OCI-LY7 (cell line): ENCODE results near the gene AK2. TPM values are rescaled to one million over a fixed set of nuclear protein-coding genes. Genes with fewer than 3 reads are reported as not detected.
"Not testable (repeated sequence)": the region's sequence is repeated elsewhere in the genome, so short reads cannot be mapped to it uniquely, and the experiment has no call there.

ENCODE experiments used
- BruUV-seq: library from RNA; stranded (reverse); fragments of 400-500 nt; replicated peaks from 2 replicates; lab custom pipeline; 2021; lab: Mats Ljungman, UMichigan
- CTCF ChIA-PET: fragments of 300-600 bp; sonication (Branson Sonifier 250); formaldehyde crosslinking; loops from one replicate; lab custom pipeline; 2022; ENCODE audit warnings: antibody characterized with exemption; ENCODE audit not compliant: unreplicated experiment; lab: Charles Lee
- POLR2A ChIA-PET: fragments of 300-600 bp; sonication (Branson Sonifier 250); formaldehyde crosslinking; loops from one replicate; lab custom pipeline; 2022; ENCODE audit warnings: antibody characterized with exemption; lab: Charles Lee
- DNase-seq: peaks from one replicate; pipeline ENCODE4 v3.0.0-alpha.2; 2015; ENCODE audit warnings: low spot score
- H2AFZ ChIP-seq: fragments of 200-600 bp; sonication (generic), shearing (Covaris generic); 2 replicates; pipeline ENCODE4 v1.6.1; 2014; ENCODE audit warnings: mild to moderate bottlenecking, antibody characterized with exemption, low read length, moderate library complexity
- H3K27ac ChIP-seq: fragments of 200-600 bp; sonication (generic); 2 replicates; pipeline ENCODE4 v1.5.1; 2014; ENCODE audit warnings: mixed run types, low read depth, mild to moderate bottlenecking, moderate library complexity, low read length, inconsistent platforms; ENCODE audit not compliant: poor library complexity, severe bottlenecking
- H3K36me3 ChIP-seq: fragments of 200-600 bp; sonication (generic); 2 replicates; pipeline ENCODE4 v1.6.1; 2014; ENCODE audit warnings: mild to moderate bottlenecking, antibody characterized with exemption, low read length, moderate library complexity, mixed read lengths; ENCODE audit not compliant: insufficient read depth
- H3K4me1 ChIP-seq: fragments of 200-600 bp; sonication (generic); 2 replicates; pipeline ENCODE4 v1.5.1; 2014; ENCODE audit warnings: mild to moderate bottlenecking, low read length; ENCODE audit not compliant: insufficient read depth, poor library complexity, severe bottlenecking
- H3K4me2 ChIP-seq: fragments of 200-600 bp; sonication (generic); 2 replicates; pipeline ENCODE4 v1.6.1; 2014; ENCODE audit warnings: mild to moderate bottlenecking, low read length
- H3K4me3 ChIP-seq: fragments of 200-600 bp; sonication (generic); 2 replicates; pipeline ENCODE4 v1.5.1; 2014; ENCODE audit warnings: mild to moderate bottlenecking, low read depth, low read length; ENCODE audit not compliant: poor library complexity, severe bottlenecking
- H3K79me2 ChIP-seq: fragments of 200-600 bp; sonication (generic); 2 replicates; pipeline ENCODE4 v1.6.1; 2016; ENCODE audit warnings: low read depth, mild to moderate bottlenecking, low read length, moderate library complexity, mixed read lengths; ENCODE audit not compliant: insufficient read depth
- H3K9me2 ChIP-seq: fragments of 200-600 bp; sonication (generic); 2 replicates; pipeline ENCODE4 v1.6.1; 2016; ENCODE audit warnings: mild to moderate bottlenecking, low read length, mixed read lengths; ENCODE audit not compliant: insufficient read depth
- H3K9me3 ChIP-seq: fragments of 200-600 bp; sonication (generic); 2 replicates; pipeline ENCODE4 v1.6.1; 2014; ENCODE audit warnings: mild to moderate bottlenecking, mixed run types, low read length, mixed read lengths
- H4K20me1 ChIP-seq: fragments of 200-600 bp; sonication (generic); 2 replicates; pipeline ENCODE4 v1.6.1; 2014; ENCODE audit warnings: mild to moderate bottlenecking, antibody characterized with exemption, low read length, moderate library complexity, mixed read lengths; ENCODE audit not compliant: insufficient read depth
- EZH2phosphoT487 ChIP-seq: fragments of 200-600 bp; sonication (generic); IDR thresholded peaks from 2 replicates; pipeline ENCODE4 v1.6.1; 2018; ENCODE audit warnings: low read depth, borderline replicate concordance, mild to moderate bottlenecking, mixed run types, antibody characterized with exemption, low read length, moderate library complexity, mixed read lengths
- intact Hi-C: fragments of 100-400 bp; cut with micrococcal nuclease; formaldehyde crosslinking; loops from one replicate; pipeline ENCODE4 v1.10.0; 2022; ENCODE audit not compliant: unreplicated experiment
- total RNA-seq, 2 experiments: library from RNA; depleted of rRNA in 1 of 2; stranded (reverse); fragments of >200 nt in 1 of 2; shearing (Covaris generic) in 1 of 2; gene quantifications; 2 replicates each; pipeline ENCODE4 v1.2.3, GENCODE V29; 2014 to 2022
- TF ChIP-seq, protein P1 (sequence below): fragments of 200-600 bp; sonication (generic); conservative IDR thresholded peaks from 2 replicates; pipeline ENCODE4 v1.5.1; 2014; ENCODE audit warnings: mild to moderate bottlenecking, antibody characterized with exemption, low read length, moderate library complexity, mixed read lengths

Gene AK2
- total RNA-seq, 2 experiments from 2014 or later = 185 to 298 TPM

GRCh38 chr1:33066477-33066876 is 29.8 kb upstream of the AK2 start:
- H3K4me3 ChIP-seq, H3K27ac ChIP-seq, intact Hi-C loops, H3K4me1 ChIP-seq, H2AFZ ChIP-seq, BruUV-seq, H4K20me1 ChIP-seq, POLR2A ChIA-PET, DNase-seq, H3K36me3 ChIP-seq, H3K9me2 ChIP-seq, H3K79me2 ChIP-seq, H3K4me2 ChIP-seq, CTCF ChIA-PET: not testable (repeated sequence)
- peaks cover 13% of the 10 kb centered on the region; the same call in 1 of the 2 replicates for H3K9me3 ChIP-seq

DNA sequence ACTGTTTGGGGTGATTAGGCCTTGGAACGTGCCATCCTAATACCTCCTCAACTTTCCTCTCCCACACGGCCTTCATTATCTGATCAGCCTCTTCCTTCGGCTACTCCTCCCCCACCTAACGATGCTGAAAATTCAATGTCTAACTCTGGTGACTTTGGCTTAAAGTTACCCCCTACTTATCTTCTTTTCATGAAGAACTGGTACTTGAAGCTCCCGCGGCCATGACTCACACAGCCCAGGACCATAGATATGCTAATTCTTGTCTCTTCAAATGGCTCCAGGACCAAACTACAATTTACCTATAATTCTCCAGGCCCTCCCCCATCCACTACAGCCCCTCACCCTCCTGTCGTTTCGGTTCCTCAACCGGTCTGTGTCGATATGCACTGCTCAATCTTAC is 28.6 kb upstream of the AK2 start:
- Histone ChIP-seq H3K27ac (no peak overlapping the region), H3K9me3 (peaks cover 13% of the 10 kb centered on the region; the same call in 1 of the 2 replicates), H3K4me2 (no peak overlapping the region), H3K4me1 (no peaks in the 10 kb centered on the region), H3K36me3 (no peaks in the 10 kb centered on the region), H3K79me2 (no peaks in the 10 kb centered on the region), H2AFZ (no peak overlapping the region), H4K20me1 (no peaks in the 10 kb centered on the region), H3K4me3 (no peak overlapping the region), H3K9me2 (no peaks in the 10 kb centered on the region)
- DNase-seq = no peak
- intact Hi-C loops = no loop called here
- BruUV-seq = no TSS peak
- CTCF ChIA-PET = no interaction called here
- POLR2A ChIA-PET = no interaction called here
- no peak for TF ChIP-seq EZH2phosphoT487
- TF ChIP-seq, protein P1, sequence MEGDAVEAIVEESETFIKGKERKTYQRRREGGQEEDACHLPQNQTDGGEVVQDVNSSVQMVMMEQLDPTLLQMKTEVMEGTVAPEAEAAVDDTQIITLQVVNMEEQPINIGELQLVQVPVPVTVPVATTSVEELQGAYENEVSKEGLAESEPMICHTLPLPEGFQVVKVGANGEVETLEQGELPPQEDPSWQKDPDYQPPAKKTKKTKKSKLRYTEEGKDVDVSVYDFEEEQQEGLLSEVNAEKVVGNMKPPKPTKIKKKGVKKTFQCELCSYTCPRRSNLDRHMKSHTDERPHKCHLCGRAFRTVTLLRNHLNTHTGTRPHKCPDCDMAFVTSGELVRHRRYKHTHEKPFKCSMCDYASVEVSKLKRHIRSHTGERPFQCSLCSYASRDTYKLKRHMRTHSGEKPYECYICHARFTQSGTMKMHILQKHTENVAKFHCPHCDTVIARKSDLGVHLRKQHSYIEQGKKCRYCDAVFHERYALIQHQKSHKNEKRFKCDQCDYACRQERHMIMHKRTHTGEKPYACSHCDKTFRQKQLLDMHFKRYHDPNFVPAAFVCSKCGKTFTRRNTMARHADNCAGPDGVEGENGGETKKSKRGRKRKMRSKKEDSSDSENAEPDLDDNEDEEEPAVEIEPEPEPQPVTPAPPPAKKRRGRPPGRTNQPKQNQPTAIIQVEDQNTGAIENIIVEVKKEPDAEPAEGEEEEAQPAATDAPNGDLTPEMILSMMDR = no peak

- H2AFZ ChIP-seq, BruUV-seq, H3K4me2 ChIP-seq, H3K27ac ChIP-seq, intact Hi-C loops, POLR2A ChIA-PET, H4K20me1 ChIP-seq, H3K4me1 ChIP-seq, H3K36me3 ChIP-seq, H3K79me2 ChIP-seq, CTCF ChIA-PET, H3K9me2 ChIP-seq, H3K4me3 ChIP-seq: not testable (repeated sequence)
- DNase-seq = peak; percentile 25
- peaks cover 13% of the 10 kb centered on the region; the same call in 1 of the 2 replicates for H3K9me3 ChIP-seq
These were observed 27.6 kb upstream of the AK2 start for GRCh38 chr1:33064284-33064683.

- no TSS peak for BruUV-seq
- CTCF ChIA-PET = no interaction called here
- no peaks in the 10 kb centered on the region for H3K36me3 ChIP-seq
These were observed 25.2 kb upstream of the AK2 start for GRCh38 chr1:33061834-33062233.

More at GRCh38 chr1:33061834-33062233, 25.2 kb upstream of the AK2 start:
- Histone ChIP-seq H3K4me1 (no peaks in the 10 kb centered on the region), H3K79me2 (no peaks in the 10 kb centered on the region), H3K27ac (no peak overlapping the region), H3K4me2 (no peak overlapping the region), H2AFZ (no peak overlapping the region), H3K9me2 (no peaks in the 10 kb centered on the region), H4K20me1 (no peaks in the 10 kb centered on the region), H3K9me3 (peaks cover 13% of the 10 kb centered on the region; the same call in 1 of the 2 replicates), H3K4me3 (no peak overlapping the region)
- intact Hi-C loops = no loop called here
- no peak for TF ChIP-seq EZH2phosphoT487
- TF ChIP-seq, protein P1 = no peak
- no peak for DNase-seq
- POLR2A ChIA-PET = no interaction called here
